Ishikawa (cell line): ENCODE results near the gene FRMD5.
A peak's percentile ranks its signal among the peaks of the same experiment; 100 is the strongest.

ENCODE experiments used
- CEBPB ChIP-seq: IDR thresholded peaks from 2 replicates; pipeline ENCODE4 v1.6.1; 2012
- CREB1 ChIP-seq: IDR thresholded peaks from 2 replicates; pipeline ENCODE4 v1.6.1; 2012; ENCODE audit warnings: low read depth
- EP300 ChIP-seq: IDR thresholded peaks from 2 replicates; pipeline ENCODE4 v1.6.1; 2012; ENCODE audit warnings: borderline replicate concordance
- FOXM1 ChIP-seq: IDR thresholded peaks from 2 replicates; pipeline ENCODE4 v1.6.1; 2012; ENCODE audit warnings: low read depth, borderline replicate concordance
- NFIC ChIP-seq: IDR thresholded peaks from 2 replicates; pipeline ENCODE4 v1.6.1; 2012
- RAD21 ChIP-seq: IDR thresholded peaks from 2 replicates; pipeline ENCODE4 v1.6.1; 2012; ENCODE audit warnings: low read depth
- TAF1 ChIP-seq: IDR thresholded peaks from 2 replicates; pipeline ENCODE4 v1.6.1; 2012; ENCODE audit warnings: low read depth, mild to moderate bottlenecking
- TEAD4 ChIP-seq: IDR thresholded peaks from 2 replicates; pipeline ENCODE4 v1.6.1; 2012
- YY1 ChIP-seq: IDR thresholded peaks from 2 replicates; pipeline ENCODE4 v1.6.1; 2012; ENCODE audit warnings: low read depth
- ZBTB7A ChIP-seq: IDR thresholded peaks from 2 replicates; pipeline ENCODE4 v1.6.1; 2012; ENCODE audit warnings: low read depth
- TF ChIP-seq, protein P1 (sequence below): IDR thresholded peaks from 2 replicates; pipeline ENCODE4 v1.6.1; 2012; ENCODE audit warnings: low read depth, mild to moderate bottlenecking
- TF ChIP-seq, protein P2 (sequence below): IDR thresholded peaks from 2 replicates; pipeline ENCODE4 v1.6.1; 2012

DNA sequence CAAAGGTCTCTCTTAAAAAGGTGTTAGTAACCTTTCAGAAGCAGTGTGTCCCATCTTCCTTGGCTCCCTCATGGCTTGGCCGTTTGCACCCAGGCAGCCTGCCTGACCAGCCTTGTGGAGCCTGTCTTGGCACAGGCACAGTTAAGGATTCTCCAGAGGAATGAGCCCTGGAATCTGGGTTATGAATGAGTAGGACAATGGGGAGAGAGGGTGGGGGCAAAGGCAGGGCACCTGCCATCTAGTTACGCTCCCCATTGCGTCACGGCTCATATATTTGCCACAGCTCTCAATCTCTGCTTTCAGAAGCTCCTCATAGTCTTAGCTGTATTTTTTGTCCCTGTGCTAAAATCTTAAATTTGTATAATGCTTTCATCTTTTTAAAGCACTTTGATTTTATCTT is 317.7 kb downstream of the FRMD5 start:
- TF ChIP-seq CEBPB = peak; percentile 41; the same call in 1 of the 2 replicates
- no peak for TF ChIP-seq RAD21
- TF ChIP-seq TAF1 = no peak
- no peak for TF ChIP-seq EP300
- TF ChIP-seq CREB1 = no peak
- TF ChIP-seq, protein P1, sequence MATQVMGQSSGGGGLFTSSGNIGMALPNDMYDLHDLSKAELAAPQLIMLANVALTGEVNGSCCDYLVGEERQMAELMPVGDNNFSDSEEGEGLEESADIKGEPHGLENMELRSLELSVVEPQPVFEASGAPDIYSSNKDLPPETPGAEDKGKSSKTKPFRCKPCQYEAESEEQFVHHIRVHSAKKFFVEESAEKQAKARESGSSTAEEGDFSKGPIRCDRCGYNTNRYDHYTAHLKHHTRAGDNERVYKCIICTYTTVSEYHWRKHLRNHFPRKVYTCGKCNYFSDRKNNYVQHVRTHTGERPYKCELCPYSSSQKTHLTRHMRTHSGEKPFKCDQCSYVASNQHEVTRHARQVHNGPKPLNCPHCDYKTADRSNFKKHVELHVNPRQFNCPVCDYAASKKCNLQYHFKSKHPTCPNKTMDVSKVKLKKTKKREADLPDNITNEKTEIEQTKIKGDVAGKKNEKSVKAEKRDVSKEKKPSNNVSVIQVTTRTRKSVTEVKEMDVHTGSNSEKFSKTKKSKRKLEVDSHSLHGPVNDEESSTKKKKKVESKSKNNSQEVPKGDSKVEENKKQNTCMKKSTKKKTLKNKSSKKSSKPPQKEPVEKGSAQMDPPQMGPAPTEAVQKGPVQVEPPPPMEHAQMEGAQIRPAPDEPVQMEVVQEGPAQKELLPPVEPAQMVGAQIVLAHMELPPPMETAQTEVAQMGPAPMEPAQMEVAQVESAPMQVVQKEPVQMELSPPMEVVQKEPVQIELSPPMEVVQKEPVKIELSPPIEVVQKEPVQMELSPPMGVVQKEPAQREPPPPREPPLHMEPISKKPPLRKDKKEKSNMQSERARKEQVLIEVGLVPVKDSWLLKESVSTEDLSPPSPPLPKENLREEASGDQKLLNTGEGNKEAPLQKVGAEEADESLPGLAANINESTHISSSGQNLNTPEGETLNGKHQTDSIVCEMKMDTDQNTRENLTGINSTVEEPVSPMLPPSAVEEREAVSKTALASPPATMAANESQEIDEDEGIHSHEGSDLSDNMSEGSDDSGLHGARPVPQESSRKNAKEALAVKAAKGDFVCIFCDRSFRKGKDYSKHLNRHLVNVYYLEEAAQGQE = no peak
- no peak for TF ChIP-seq YY1
- TF ChIP-seq FOXM1 = no peak
- TF ChIP-seq ZBTB7A = no peak
- TF ChIP-seq, protein P2, sequence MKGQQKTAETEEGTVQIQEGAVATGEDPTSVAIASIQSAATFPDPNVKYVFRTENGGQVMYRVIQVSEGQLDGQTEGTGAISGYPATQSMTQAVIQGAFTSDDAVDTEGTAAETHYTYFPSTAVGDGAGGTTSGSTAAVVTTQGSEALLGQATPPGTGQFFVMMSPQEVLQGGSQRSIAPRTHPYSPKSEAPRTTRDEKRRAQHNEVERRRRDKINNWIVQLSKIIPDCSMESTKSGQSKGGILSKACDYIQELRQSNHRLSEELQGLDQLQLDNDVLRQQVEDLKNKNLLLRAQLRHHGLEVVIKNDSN = no peak
- no peak for TF ChIP-seq NFIC
- TF ChIP-seq TEAD4 = peak; percentile 49; the same call in 1 of the 2 replicates
